HUDEP-2 (cell line): ENCODE results near the gene KCNAB2.

Experiments
- DNase-seq, 76 experiments: peaks; one replicate each; lab custom pipeline; 2025; ENCODE audit not compliant: unreplicated experiment in 76 of 76; lab: John Stamatoyannopoulos, UW

Gene KCNAB2

DNA sequence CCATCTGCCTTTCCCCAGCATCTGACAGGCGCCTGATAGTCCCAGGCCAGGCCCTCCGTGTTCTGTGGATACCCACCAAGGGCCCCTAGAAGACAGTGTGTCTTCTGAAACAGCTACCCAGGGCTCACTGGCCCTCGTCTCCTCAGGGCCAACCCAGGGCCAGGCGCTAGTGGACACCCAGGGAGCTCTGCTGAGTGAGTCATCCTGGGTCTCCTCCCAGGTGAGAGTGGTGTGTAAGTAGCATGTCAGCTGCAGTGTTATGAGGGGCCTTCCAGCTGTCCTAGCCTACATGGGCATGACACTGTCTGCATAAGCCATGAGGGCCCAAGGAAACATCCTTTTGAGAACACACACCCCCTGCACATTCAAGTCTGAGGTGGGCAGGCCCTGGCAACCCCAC lies 97.7 kb downstream of the KCNAB2 start:
- DNase-seq: no peak

DNA sequence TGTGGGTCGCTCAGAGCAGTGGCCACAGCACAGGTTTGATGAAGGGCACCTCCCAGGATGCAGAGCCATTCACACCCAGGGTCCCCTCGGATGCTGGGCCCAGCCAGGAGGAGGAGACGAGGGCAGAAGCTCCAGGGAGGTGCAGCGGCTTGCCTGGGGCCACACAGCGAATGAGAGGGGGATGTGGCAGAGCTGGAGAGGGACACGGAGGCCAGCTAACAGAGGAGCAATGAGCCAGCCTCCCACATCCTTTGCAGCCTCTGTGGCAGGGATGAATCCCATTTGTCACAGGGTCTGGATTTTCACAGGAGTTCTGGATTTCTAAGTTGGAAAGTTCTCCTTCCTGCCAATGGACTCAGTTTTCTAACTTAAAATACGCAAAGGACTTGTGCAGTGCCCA lies 98.5 kb downstream of the KCNAB2 start:
- no peak for DNase-seq

GRCh38 chr1:6144647-6145395 lies 99.1 kb downstream of the KCNAB2 start:
- no peak for DNase-seq

DNA sequence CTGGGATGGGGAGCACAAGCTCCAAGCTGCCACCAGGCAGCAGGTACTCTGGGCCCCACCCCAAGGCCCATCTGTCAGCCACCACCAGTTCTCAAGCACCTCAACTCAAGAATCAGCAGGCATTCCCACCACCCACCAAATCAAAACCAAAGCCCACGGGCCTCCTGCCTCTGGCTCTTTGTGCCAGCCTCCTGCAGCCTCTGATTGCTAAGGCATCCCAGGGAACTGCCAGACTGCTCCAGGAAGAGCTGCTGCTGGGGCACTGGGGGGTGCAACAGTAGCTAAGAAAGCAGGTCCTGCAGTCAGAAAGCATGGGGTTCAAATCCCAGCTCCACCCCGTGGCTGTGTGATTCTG lies 99.7 kb downstream of the KCNAB2 start:
- no peak for DNase-seq

DNA sequence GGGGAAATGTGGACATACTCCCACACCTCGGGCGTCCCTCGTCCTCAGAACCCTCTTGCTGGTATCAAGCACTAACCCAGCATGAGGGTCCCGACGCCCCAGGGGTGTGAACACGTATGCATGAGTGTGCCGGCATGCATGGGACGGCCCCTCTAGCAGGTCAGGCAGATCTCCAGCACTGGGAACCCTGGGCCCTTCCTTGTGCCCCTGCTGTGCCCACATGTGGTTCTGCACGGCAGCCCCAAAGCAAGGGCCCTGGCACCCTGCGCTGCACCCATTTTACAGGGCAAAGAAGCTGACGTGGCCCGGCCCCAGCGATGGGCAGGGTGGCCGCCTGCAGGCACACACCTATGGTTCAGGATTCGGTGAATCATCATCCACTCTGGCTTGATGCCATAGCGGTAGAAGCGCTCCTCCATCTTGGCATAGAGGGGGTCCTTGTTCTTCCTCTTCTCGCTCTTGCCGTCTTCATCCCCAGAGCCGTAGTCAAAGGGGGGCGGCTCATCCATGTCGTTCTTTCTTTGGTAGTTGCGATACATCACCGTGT lies 100.2 kb downstream of the KCNAB2 start:
- DNase-seq: no peak

- peak in 55 of 76 experiments; percentile 5 to 75 (median 47) for DNase-seq
These were observed 103.0 kb downstream of the KCNAB2 start for GRCh38 chr1:6148497-6149241.

- DNase-seq: no peak
These were observed 103.9 kb downstream of the KCNAB2 start for GRCh38 chr1:6149597-6149996.

GRCh38 chr1:6150006-6150938 lies 104.6 kb downstream of the KCNAB2 start:
- no peak for DNase-seq
